GM10266 (cell line): ENCODE measurements around the gene BCL11A.

ENCODE experiments used
- DNase-seq: peaks from one replicate; pipeline ENCODE4 v3.0.0; 2012; ENCODE audit errors: extremely low spot score
- TF ChIP-seq, protein P1 (sequence below): IDR thresholded peaks from 2 replicates; pipeline ENCODE4 v1.5.1; 2012; ENCODE audit warnings: mild to moderate bottlenecking, low read depth; ENCODE audit not compliant: control insufficient read depth, insufficient read depth; ENCODE audit errors: missing control alignments

The BCL11A gene

DNA sequence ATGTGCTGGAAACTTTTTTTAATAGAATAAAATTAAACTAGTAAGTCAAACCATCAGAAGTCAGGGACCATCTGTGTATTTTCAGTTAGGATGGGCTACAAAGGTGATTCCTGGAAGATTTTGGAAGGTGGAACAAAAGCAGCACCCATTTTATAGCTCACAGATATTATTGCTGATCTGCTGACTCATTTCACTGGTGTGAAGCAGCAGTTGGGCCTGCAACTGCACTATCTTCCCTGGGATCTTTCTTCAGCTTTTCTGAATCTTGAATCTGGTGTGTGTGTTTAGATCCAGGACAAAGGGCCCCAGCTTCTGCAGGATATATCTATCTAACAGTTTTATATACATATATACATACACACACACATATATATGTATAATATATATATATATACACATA is 35.6 kb upstream of the BCL11A start:
- TF ChIP-seq, protein P1, sequence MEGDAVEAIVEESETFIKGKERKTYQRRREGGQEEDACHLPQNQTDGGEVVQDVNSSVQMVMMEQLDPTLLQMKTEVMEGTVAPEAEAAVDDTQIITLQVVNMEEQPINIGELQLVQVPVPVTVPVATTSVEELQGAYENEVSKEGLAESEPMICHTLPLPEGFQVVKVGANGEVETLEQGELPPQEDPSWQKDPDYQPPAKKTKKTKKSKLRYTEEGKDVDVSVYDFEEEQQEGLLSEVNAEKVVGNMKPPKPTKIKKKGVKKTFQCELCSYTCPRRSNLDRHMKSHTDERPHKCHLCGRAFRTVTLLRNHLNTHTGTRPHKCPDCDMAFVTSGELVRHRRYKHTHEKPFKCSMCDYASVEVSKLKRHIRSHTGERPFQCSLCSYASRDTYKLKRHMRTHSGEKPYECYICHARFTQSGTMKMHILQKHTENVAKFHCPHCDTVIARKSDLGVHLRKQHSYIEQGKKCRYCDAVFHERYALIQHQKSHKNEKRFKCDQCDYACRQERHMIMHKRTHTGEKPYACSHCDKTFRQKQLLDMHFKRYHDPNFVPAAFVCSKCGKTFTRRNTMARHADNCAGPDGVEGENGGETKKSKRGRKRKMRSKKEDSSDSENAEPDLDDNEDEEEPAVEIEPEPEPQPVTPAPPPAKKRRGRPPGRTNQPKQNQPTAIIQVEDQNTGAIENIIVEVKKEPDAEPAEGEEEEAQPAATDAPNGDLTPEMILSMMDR, result no peak
- DNase-seq, result no peak

DNA sequence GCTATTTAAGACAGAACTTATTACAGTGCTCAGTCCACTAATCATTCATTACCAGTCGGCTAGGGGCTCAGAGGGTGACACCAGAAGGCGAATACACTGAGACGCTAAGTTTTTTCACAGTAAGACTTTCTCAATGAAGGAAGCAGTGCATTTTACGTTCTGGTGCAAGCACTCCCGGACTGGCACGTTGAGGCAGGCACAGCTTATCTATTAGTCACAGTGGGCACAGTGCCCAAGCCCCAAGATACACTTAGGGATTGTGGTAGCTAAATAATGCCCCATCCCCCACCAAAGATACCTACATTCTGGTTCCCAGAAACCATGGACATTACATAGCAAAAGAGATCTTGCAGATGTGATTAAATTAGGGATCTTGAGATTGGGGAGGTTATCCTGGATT is 32.6 kb upstream of the BCL11A start:
- TF ChIP-seq, protein P1, result no peak
- DNase-seq, result no peak

DNA sequence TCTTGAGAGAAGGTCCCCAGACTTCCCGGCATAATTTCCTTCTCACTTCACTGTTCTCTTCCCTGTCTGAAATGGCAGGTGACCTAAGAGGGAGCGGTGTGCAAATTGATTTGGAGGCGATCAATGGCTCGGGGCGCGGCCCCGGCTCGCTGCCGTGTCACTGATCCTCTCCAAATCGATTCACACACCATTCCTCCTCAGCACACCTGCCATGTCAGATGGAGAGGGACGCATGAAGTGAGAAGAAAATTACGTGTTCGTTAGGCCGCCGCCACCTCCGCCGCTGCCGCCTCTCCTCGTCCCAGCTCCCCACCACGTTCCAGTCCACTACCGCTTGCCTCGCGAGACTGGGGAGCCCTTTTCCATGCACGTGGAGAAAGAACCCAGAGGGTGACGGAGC is 31.8 kb upstream of the BCL11A start:
- TF ChIP-seq, protein P1, result no peak
- DNase-seq, result no peak

DNA sequence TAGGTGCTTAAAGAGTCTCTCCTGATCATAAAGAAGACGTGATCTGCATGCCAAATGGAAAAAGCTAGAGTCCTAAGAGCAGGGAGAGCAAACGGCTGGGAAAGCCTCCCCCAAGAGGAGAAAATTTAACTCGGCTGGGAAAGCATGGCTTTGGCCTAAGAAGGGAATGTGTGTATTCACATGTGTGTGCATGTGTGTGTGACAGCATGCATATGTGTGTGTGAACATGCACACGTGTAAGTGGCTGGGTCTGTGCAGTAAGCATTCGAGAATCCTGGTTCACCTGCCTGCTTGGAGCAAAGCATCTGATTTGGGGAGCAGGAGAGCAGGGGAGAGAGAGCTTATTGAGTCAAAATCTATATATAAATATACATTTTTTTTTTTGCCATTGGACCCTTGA is 30.1 kb upstream of the BCL11A start:
- TF ChIP-seq, protein P1, result no peak
- no peak for DNase-seq

DNA sequence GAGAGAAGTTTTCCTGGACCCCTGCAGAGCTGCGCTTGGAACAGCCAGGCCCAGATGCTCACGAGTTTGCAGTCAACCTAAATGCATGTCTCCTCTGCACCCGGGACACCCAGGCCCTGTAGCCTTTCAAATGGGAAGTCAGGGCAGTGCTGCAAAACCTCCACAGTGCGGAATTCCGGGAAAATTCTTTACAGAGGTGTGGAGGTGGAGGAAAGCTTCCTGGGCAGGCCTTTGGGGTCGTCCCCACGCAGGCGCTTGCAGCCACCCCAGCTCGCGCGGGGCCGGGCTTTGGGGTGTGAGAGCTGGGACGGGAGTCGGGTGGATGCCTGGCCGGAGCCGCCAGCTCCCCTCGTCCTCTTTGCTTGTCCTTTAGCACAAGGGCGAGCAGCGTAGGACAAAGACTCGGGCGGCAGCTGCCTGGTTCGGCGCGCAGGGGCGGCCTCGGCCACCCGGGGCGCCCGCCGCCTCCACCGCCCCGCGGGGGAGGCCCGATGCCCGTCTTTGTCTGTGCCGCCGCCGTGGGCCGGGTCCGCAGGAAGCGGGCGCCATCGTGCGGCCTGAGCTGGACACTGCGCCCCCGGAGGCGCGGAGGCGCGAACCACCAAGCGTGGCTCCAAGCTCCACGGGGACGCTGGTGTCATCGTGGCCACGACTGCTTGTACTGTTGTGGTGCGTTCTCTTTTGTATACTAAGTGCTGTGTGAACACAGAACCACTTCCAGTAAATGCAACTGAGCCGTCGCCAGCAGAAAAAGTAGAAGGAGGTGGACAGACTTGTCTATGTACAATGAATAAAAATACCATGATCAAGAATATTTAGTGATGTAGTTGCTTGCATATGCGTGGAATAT is 28.2 kb upstream of the BCL11A start:
- TF ChIP-seq, protein P1, result peak; percentile 99

DNA sequence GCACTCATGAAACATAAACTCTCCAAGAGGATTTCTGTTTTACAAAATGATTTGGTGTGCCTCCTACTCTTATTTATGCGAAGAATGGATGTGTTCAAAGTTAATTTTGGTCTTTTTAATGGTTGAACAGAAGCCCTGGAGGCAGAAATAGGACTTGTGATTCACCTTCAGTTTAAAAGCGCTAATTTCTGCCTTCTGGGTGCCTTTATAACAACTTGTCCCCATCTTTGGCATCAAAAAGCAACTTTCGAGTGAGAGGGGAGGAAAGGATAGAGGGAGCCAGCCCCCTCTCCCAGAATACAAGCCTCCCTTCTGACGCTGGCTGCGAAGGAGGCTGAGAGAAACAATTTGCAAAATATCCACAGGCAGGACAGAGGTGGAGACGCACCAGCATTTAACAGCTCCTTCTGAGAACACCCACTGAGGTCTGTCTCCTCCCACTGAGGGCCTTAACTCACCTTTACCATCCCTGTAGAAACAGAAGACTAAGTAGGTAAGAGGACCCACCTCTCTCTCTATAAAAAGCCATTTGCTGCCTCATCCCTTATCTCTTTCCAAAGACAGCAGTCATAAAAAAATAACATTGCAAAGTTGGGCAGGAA is 24.3 kb upstream of the BCL11A start:
- no peak for DNase-seq
- TF ChIP-seq, protein P1, result no peak

More for the DNA sequence above, 28.2 kb upstream of the BCL11A start:
- DNase-seq, result peak; percentile 88

DNA sequence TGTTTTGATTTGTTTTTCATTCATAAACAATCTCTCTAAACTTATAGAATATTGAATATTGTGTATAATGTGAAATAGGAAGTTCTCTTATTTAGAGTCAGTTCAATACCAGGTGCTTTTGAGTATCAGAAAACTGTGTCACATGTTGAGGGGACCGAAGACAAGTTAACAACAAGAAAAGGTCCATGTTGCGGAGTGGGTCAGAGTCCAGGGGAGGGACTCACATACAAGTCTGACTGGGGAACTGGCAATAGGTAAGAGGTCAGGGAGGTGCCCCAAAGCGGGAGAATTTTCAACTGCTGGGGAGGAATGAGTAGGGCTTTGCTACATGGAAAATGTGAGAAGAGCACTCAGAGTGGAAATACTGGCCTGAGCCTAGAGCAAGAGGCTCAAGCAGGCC is 19.8 kb upstream of the BCL11A start:
- no peak for DNase-seq
- TF ChIP-seq, protein P1, result no peak
